Posterior cingulate gyrus (tissue), 11 donors: ENCODE results near the gene SUCLG2.
"Not testable (repeated sequence)": the region's sequence is repeated elsewhere in the genome, so short reads cannot be mapped to it uniquely, and the experiment has no call there.

ENCODE experiments used
- DNase-seq, 10 donors: peaks; one replicate each; pipeline versions ENCODE4 v3.0.0 to v3.0.0-alpha.2; 2020 to 2021; ENCODE audit warnings: mixed read lengths in 3 of 10
- intact Hi-C: fragments of 100-400 bp; cut with DNase I; formaldehyde crosslinking; loops from one replicate; pipeline ENCODE4 v1.15.1; 2023

SUCLG2 gene

GRCh38 chr3:67564008-67564407 is 90.4 kb downstream of the SUCLG2 start:
- no peak for DNase-seq
- intact Hi-C loops, result no loop called here

DNA sequence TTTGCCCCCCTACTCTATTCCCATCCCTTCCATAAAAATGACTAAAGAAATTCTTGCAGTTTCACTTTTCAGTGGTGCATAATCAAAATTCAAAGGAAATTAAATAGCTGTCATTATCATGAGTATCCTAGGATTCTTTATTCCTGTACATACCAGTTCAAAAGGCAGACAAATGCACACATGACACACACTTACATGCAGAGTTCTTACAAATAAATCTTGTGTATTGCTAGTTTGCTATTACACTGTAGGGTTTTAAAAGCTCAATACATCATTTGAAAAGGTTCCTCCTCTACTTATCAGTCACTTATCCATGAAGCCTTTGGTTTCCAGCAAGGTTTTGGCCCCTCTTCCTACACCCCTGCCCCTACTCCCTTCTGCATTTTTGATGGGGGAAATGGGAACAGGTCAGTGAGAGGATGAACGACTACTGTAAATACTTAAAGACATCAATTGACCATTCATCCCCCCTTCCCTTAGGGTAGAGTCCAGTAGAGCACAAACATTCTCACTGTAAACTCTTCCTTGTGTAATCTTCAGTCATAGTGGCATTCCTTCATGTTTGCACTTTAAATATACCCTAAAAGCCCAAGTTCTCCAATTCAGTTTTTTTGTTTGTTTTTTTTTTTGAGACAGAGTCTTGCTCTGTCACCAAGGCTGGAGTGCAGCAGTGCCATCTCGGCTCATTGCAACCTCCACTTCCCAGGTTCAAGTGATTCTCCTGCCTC is 92.6 kb downstream of the SUCLG2 start:
- no peak for DNase-seq
- intact Hi-C loops, result no loop called here

GRCh38 chr3:67561266-67561665 is 93.1 kb downstream of the SUCLG2 start:
- intact Hi-C loops, result no loop called here
- DNase-seq, result no peak

GRCh38 chr3:67559029-67559605 is 95.3 kb downstream of the SUCLG2 start:
- intact Hi-C loops, result no loop called here
- no peak for DNase-seq

GRCh38 chr3:67558426-67558825 is 96.0 kb downstream of the SUCLG2 start:
- intact Hi-C loops, result no loop called here
- no peak for DNase-seq

GRCh38 chr3:67557848-67558355 is 96.5 kb downstream of the SUCLG2 start:
- DNase-seq, result no peak
- intact Hi-C loops, result no loop called here

DNA sequence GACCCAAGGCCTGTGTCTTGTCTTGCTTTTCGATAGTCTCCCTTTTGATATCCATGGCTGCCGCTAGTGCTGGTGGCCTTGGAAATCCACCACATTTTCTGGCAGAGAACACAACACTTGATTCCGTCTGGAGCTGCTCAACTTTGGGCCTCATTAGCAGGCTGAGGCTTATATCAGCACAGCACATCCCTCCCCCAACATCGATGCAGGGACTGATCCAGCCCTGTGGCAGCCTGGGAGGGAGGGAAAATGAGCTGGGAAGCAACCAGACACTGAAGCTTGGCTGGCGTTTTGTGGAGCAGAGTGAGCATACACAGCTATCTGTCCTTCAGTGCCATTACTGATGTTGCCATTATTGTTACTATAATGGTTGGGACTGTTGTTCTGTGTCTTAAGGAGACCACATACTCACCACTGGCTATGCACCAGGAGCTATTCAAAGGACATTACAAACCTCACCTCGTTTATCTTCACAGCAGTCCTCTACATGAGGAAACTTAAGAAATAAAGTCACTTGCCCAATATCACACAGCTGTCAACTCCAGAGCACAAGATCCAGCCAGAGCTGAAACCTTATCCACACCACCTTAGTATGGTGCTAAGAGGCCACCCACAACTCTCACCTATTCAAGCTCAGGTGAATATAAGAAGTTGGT is 102.9 kb downstream of the SUCLG2 start:
- intact Hi-C loops, result no loop called here
- DNase-seq, result no peak

- intact Hi-C loops, result no loop called here
- DNase-seq, result no peak
These were observed 103.9 kb downstream of the SUCLG2 start for GRCh38 chr3:67550541-67550940.

- intact Hi-C loops, DNase-seq: not testable (repeated sequence)
These were observed 111.7 kb downstream of the SUCLG2 start for GRCh38 chr3:67542502-67543250.

GRCh38 chr3:67540198-67540894 is 114.1 kb downstream of the SUCLG2 start:
- intact Hi-C loops, result no loop called here
- no peak for DNase-seq

DNA sequence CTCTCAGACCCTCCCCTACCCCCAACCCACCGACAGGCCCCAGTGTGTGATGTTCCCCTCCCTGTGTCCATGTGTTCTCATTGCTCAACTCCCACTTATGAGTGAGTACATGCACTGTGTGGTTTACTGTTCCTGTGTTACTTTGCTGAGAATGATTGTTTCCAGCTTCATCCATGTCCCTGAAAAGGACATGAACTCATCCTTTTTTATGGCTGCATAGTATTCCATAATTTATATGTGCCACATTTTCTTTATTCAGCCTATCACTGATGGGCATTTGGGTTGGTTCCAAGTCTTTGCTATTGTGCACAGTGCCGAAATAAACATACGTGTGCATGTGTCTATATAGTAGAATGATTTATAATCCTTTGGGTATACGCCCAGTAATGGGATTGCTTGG is 117.2 kb downstream of the SUCLG2 start:
- intact Hi-C loops, DNase-seq: not testable (repeated sequence)

DNA sequence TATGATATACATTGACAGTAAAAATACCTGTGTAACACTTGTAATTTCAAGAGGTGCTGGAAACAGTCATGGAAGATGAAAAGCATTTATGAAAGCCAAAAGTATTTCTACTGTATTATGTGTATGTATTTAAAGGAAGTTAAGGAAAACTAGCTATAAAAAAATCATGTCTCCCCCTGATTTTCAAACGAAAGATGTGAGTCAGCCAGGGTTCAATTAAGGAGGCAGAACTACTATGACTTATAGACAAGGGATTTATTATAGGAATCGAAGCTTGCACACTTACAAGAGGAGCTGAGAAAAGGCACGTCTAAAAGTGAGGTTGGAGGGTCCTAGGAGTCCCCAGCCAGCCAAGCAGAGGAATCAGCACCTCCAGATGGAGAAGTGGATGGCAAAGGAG is 119.4 kb downstream of the SUCLG2 start:
- intact Hi-C loops, result no loop called here
- DNase-seq, result no peak

- intact Hi-C loops, result no loop called here
These were observed 119.8 kb downstream of the SUCLG2 start for GRCh38 chr3:67534594-67534993.

DNA sequence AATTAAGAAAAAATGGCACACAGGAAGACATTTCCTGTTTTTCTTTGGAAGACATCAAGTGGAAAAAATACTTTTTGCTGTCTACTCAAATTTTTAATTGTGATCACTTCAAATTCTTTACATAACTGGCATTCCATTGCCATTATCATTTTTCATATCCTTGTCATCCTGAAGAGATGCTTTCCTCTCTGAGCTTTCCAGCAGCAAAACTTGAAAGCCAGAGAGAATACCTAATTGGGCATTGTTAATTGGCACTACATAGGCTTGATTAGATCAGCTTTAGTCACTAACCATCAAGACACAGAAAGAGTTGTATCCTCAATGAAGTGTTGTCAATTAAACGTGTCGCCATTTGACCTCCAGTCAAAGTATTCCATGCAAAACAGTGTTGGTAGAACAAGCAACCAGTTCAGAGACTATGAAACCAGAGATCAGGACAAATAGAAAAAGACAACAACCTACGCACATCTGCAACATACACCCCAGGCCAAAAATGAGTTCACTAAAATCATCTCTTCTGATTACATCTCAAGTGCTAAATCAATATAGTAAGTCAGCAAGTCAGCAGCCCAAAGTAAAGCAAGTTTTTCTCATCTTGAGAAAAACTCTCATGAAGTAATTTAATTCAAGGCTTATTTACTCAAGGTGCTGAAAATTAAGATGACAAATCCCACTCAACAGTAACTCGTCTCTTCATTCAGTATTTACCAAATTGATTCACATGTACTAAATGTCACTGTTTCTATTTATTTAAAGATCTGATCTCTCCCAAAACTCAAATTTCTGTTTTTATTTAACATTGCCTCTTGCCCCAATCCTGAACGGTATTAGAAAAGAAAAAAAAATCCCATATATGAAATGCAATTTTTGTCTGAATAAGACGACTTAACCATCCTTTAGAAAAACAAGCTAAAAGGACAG is 123.0 kb downstream of the SUCLG2 start:
- intact Hi-C loops, result no loop called here
- DNase-seq, result no peak

More at GRCh38 chr3:67534594-67534993, 119.8 kb downstream of the SUCLG2 start:
- no peak for DNase-seq

DNA sequence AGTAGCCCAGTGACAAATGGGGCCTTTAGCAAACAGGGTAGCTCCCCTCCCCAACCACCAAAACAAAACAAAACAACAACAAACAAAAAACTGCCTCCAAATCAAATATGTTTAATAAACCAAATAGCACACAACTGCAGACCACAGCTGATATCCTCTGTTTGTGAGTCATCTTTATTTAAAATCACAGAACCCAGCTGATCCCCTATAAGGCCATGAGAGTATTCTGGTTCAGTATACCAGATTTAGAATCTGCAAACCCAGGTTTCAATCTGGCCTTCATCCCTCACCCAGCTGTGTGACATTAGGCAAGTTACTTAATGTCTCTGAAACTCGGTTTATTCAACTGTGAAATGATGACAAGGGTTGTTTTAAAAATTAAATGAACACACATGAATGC is 124.5 kb downstream of the SUCLG2 start:
- DNase-seq, result no peak
- intact Hi-C loops, result no loop called here

DNA sequence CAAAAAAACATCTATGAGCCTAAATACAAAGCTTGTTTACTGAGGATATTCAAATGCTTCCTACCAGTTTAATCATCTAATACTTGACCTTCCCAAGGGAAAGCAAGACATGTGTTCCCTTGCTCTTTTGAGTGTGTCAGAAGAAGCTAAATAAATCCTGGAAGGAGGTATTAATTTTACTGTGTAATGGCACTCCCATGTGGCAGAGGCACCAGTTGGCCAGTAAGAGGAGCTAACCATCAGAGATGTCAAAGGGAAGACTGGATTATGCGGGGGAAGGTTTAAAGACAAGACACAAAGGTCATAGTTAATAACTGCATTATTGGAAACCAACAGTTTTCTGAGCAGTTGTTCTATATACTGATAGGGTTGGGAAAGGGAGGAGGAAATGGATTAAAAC is 125.1 kb downstream of the SUCLG2 start:
- intact Hi-C loops, result no loop called here
- DNase-seq, result no peak

- intact Hi-C loops, result no loop called here
- DNase-seq, result no peak
These were observed 128.2 kb downstream of the SUCLG2 start for GRCh38 chr3:67526246-67526645.

DNA sequence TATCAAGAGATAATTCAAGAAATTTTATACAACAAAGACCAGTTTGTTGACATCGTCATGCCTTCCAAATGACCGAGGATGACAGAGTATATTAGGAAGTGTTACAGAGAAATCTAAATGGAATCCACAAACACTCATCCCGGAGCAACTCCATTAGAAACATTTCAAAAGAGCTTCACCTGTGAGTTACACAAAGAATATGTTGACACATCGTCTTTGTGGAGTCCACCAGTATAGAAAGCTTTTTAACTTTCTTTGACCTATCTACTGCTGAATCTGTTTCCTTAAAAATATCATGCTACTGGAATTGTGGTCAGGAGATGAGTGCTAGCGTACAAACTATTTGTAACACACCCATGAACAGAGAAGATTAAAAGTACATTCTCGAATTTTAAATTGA is 130.4 kb downstream of the SUCLG2 start:
- no peak for DNase-seq
- intact Hi-C loops, result no loop called here

GRCh38 chr3:67522081-67522480 is 132.3 kb downstream of the SUCLG2 start:
- no peak for DNase-seq
- intact Hi-C loops, result no loop called here
